Mesenchymal stem cell (in vitro differentiated cells and primary cell): ENCODE measurements around the gene CA11.

Experiments
- DNase-seq: peaks from one replicate; pipeline ENCODE4 v3.0.0-alpha.2; 2013
- H2AFZ ChIP-seq: one replicate; pipeline ENCODE4 v1.6.1; 2013; ENCODE audit warnings: low read depth, mild to moderate bottlenecking, control low read depth, inconsistent platforms, low read length, moderate library complexity
- H2AK5ac ChIP-seq: 2 replicates; pipeline ENCODE4 v1.6.1; 2013; ENCODE audit warnings: low read length, moderate library complexity, mild to moderate bottlenecking, inconsistent platforms; ENCODE audit not compliant: severe bottlenecking
- H2BK120ac ChIP-seq: one replicate; pipeline ENCODE4 v1.6.1; 2013; ENCODE audit warnings: low read depth, mild to moderate bottlenecking, inconsistent platforms, low read length, moderate library complexity
- H2BK12ac ChIP-seq, 2 experiments: one replicate each; pipeline ENCODE4 v1.6.1; 2013; ENCODE audit warnings: inconsistent platforms in 2 of 2, low read length in 2 of 2, mild to moderate bottlenecking in 2 of 2, moderate library complexity in 2 of 2, control low read depth in 1 of 2
- H2BK15ac ChIP-seq: one replicate; pipeline ENCODE4 v1.6.1; 2013; ENCODE audit warnings: mild to moderate bottlenecking, low read depth, inconsistent platforms; ENCODE audit not compliant: poor library complexity, severe bottlenecking
- H2BK5ac ChIP-seq: 2 replicates; pipeline ENCODE4 v1.6.1; 2013; ENCODE audit warnings: low read depth, mild to moderate bottlenecking, low read length, control low read depth, inconsistent platforms; ENCODE audit not compliant: poor library complexity, severe bottlenecking
- H3K14ac ChIP-seq, 2 experiments: one replicate each; pipeline ENCODE4 v1.6.1; 2013; ENCODE audit warnings: inconsistent platforms in 2 of 2, low read length in 2 of 2, control low read depth in 1 of 2, mild to moderate bottlenecking in 1 of 2, moderate library complexity in 1 of 2
- H3K18ac ChIP-seq, 2 experiments: one replicate each; pipeline ENCODE4 v1.6.1; 2013; ENCODE audit warnings: inconsistent platforms in 2 of 2, low read length in 2 of 2, control low read depth in 1 of 2, low read depth in 1 of 2, mild to moderate bottlenecking in 1 of 2
- H3K23ac ChIP-seq, 2 experiments: one replicate each; pipeline ENCODE4 v1.6.1; 2013; ENCODE audit warnings: inconsistent platforms in 2 of 2, low read length in 2 of 2, mild to moderate bottlenecking in 2 of 2, moderate library complexity in 2 of 2, control low read depth in 1 of 2
- H3K27ac ChIP-seq: 2 replicates; pipeline ENCODE4 v1.5.1; 2013; ENCODE audit warnings: mild to moderate bottlenecking, moderate library complexity, low read length, control low read depth, inconsistent platforms; ENCODE audit not compliant: poor library complexity, severe bottlenecking
- H3K27me3 ChIP-seq, 2 experiments: 2 replicates each; pipeline versions ENCODE4 v1.6.1 to v1.7.0; 2013; ENCODE audit warnings: low read length in 2 of 2, mild to moderate bottlenecking in 2 of 2, moderate library complexity in 2 of 2, control low read depth in 1 of 2, inconsistent platforms in 1 of 2; ENCODE audit not compliant: control insufficient read depth in 1 of 2, insufficient read depth in 1 of 2
- H3K36me3 ChIP-seq, 2 experiments: 2 replicates each; pipeline versions ENCODE4 v1.6.1 to v1.7.0; 2013; ENCODE audit warnings: low read length in 2 of 2, control low read depth in 1 of 2, inconsistent platforms in 1 of 2, low read depth in 1 of 2, mild to moderate bottlenecking in 1 of 2; ENCODE audit not compliant: insufficient read depth in 2 of 2, control insufficient read depth in 1 of 2
- H3K4ac ChIP-seq, 2 experiments: one replicate each; pipeline ENCODE4 v1.6.1; 2013; ENCODE audit warnings: inconsistent platforms in 2 of 2, low read length in 2 of 2, mild to moderate bottlenecking in 2 of 2, moderate library complexity in 2 of 2, control low read depth in 1 of 2, low read depth in 1 of 2
- H3K4me1 ChIP-seq: 2 replicates; pipeline ENCODE4 v1.6.1; 2013; ENCODE audit warnings: low read depth, low read length, control low read depth; ENCODE audit not compliant: control insufficient read depth, insufficient read depth
- H3K4me2 ChIP-seq: 2 replicates; pipeline ENCODE4 v1.6.1; 2013; ENCODE audit warnings: low read length, mild to moderate bottlenecking, inconsistent platforms; ENCODE audit not compliant: poor library complexity, severe bottlenecking
- H3K4me3 ChIP-seq, 2 experiments: 2 replicates each; pipeline versions ENCODE4 v1.5.1 to v1.7.0; 2013; ENCODE audit warnings: low read length in 2 of 2, mild to moderate bottlenecking in 2 of 2, control low read depth in 1 of 2, low read depth in 1 of 2; ENCODE audit not compliant: insufficient read depth in 1 of 2
- H3K79me1 ChIP-seq: replicated peaks from 2 replicates; pipeline ENCODE4 v1.6.1; 2013; ENCODE audit warnings: mild to moderate bottlenecking, control low read depth, low read length, inconsistent platforms; ENCODE audit not compliant: poor library complexity, severe bottlenecking
- H3K9ac ChIP-seq: 2 replicates; pipeline ENCODE4 v1.7.0; 2013; ENCODE audit warnings: mild to moderate bottlenecking, low read length, moderate library complexity
- H3K9me3 ChIP-seq: 2 replicates; pipeline ENCODE4 v1.7.0; 2013; ENCODE audit warnings: mild to moderate bottlenecking, low read length; ENCODE audit not compliant: control insufficient read depth
- H4K8ac ChIP-seq: one replicate; pipeline ENCODE4 v1.6.1; 2013; ENCODE audit warnings: inconsistent platforms, mild to moderate bottlenecking, low read length, moderate library complexity
- H4K91ac ChIP-seq: one replicate; pipeline ENCODE4 v1.6.1; 2013; ENCODE audit warnings: mild to moderate bottlenecking, low read length, inconsistent platforms
- WGBS: methylation state at CpG from one replicate; pipeline ENCODE4 v1.1.7; 2013; ENCODE audit warnings: mixed read lengths; 5-methylcytosine and 5-hydroxymethylcytosine counted together

The CA11 gene

DNA sequence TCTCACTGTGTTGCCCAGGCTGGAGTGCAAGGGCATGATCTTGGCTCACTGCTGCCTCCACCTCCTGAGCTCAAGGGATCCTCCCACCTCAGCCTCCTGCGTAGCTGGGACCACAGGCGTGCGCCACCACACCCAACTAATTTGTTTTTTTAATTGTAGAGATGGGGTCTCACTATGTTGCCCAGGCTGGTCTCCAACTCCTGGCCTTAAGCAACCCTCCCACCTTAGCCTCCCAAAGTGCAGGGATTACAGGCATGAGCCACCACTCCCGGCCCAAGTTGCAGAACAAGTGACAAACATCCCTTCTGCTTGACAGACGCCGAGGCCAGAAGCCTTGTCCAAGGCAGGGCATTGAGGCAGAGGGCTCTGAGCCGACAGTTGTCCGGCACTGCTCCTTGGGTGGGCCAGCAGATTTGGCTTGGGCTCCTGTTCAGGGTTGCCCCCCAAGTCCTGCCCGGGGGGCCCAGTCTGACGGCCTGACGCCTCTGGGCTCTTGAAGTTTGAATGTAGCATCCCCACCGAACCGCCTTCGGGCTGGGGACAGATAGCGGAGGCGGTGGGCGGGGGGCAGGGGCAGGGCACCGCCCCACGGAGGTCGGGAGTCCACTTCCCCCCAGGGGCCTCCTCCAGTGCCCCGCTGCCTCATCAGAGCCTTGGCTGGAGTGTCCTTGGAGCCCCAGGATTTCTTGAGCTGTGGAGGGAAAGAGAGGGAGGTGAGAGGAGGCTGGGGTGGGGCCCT, 45.1 kb downstream of the CA11 start:
- Histone ChIP-seq H3K4me3 (no peak overlapping the region), H3K27ac (no peak overlapping the region)
- 88% methylated on average over 18 of the region's 21 CpGs for WGBS

DNA sequence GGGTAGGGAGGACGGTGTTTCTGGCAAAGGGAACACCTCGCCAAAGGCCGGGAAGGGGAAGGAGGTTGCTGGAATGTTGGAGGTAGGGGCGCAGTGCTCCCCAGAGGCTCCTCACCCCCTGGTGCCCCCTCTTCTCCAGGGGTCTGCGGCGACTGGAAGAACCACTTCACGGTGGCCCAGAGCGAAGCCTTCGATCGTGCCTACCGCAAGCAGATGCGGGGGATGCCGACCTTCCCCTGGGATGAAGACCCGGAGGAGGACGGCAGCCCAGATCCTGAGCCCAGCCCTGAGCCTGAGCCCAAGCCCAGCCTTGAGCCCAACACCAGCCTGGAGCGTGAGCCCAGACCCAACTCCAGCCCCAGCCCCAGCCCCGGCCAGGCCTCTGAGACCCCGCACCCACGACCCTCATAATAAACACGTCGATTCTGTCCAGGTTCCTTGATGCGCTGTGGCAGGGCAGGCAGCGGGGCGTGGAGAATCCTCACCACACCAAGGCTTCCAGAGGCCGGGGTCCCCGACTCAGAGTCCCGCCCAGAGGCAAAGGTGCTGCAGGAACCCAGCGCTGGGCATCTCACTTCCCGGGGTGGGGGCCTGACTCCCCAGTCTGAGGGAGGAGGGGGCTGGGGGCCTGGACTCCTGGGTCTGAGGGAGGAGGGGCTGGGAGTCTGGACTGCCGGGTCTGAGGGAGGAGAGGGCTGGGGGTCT, 46.8 kb downstream of the CA11 start:
- H3K27ac ChIP-seq = no peak overlapping the region
- peaks cover 6% of the 10 kb centered on the region for H3K4me1 ChIP-seq
- H2AK5ac ChIP-seq = no peak overlapping the region
- no peak overlapping the region for H4K8ac ChIP-seq
- no peak overlapping the region for H4K91ac ChIP-seq
- H3K14ac ChIP-seq = no peak overlapping the region
- H3K4ac ChIP-seq = no peak overlapping the region
- H2BK15ac ChIP-seq = no peak overlapping the region
- no peaks in the 10 kb centered on the region for H3K9me3 ChIP-seq
- no peaks in the 10 kb centered on the region for H3K79me1 ChIP-seq
- H2BK120ac ChIP-seq = no peak overlapping the region
- no peak for DNase-seq
- no peak overlapping the region for H2BK12ac ChIP-seq
- H3K4me3 ChIP-seq = no peak overlapping the region
- no peak overlapping the region for H2BK5ac ChIP-seq
- H3K27me3 ChIP-seq = peaks cover 6 to 17% of the 10 kb centered on the region in 2 experiments
- H3K36me3 ChIP-seq = peaks cover 0 to 4% of the 10 kb centered on the region in 2 experiments
- no peak overlapping the region for H2AFZ ChIP-seq
- H3K9ac ChIP-seq = no peak overlapping the region
- WGBS = 84% methylated on average over 30 of the region's 30 CpGs
- no peak overlapping the region for H3K4me2 ChIP-seq
- no peak overlapping the region for H3K23ac ChIP-seq
- H3K18ac ChIP-seq = no peak overlapping the region

More for the DNA sequence above, 45.1 kb downstream of the CA11 start:
- Histone ChIP-seq H2BK120ac (no peak overlapping the region), H3K79me1 (no peaks in the 10 kb centered on the region), H3K4me1 (peaks cover 6% of the 10 kb centered on the region), H3K27me3 (peaks cover 6 to 17% of the 10 kb centered on the region in 2 experiments), H2BK12ac (no peak overlapping the region), H3K9ac (no peak overlapping the region), H3K36me3 (peaks cover 0 to 4% of the 10 kb centered on the region in 2 experiments), H3K4me2 (no peak overlapping the region), H3K14ac (no peak overlapping the region), H4K91ac (no peak overlapping the region), H3K9me3 (no peaks in the 10 kb centered on the region), H2BK5ac (no peak overlapping the region), H2AFZ (no peak overlapping the region), H3K18ac (no peak overlapping the region), H2BK15ac (no peak overlapping the region), H3K4ac (no peak overlapping the region), H4K8ac (no peak overlapping the region), H2AK5ac (no peak overlapping the region), H3K23ac (no peak overlapping the region)
- no peak for DNase-seq

DNA sequence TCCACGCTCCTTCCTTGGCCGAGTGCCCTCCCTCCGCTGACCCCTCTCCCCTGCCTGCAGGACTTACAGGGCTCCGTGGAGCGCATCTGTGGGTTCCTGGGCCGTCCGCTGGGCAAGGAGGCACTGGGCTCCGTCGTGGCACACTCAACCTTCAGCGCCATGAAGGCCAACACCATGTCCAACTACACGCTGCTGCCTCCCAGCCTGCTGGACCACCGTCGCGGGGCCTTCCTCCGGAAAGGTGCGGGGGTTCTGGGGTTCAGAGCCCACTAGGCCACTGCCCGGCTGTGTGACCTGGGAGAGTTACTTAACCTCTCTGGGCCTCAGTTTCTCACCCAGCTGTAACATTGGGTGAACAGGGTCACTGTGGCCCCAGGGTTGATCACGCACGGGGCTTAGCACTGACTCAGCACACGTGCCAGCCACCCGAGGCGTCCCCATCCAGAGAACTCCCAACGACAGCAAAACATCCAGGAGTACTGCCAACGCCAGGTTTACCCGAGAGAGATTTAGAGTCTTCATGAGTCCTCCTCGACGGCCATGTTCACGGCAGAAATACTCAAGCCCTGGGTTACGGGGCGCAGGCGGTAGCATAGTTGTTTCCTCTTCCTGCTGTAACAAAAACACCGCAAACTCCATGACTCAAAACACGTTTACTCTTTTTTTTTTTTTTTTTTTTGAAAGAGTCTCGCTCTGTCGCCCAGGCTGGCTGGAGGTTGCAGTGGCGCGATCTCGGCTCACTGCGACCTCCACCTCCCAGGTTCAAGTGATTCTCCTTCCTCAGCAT, 49.1 kb downstream of the CA11 start:
- Histone ChIP-seq H3K14ac (no peak overlapping the region), H2BK15ac (no peak overlapping the region), H3K4me1 (peaks cover 6% of the 10 kb centered on the region), H2BK120ac (no peak overlapping the region), H3K27me3 (peaks cover 6 to 17% of the 10 kb centered on the region in 2 experiments), H3K4me3 (no peak overlapping the region), H3K79me1 (no peaks in the 10 kb centered on the region), H2AK5ac (no peak overlapping the region), H3K9ac (no peak overlapping the region), H4K8ac (no peak overlapping the region), H3K9me3 (no peaks in the 10 kb centered on the region), H3K36me3 (no peaks in the 10 kb centered on the region), H2BK5ac (no peak overlapping the region), H3K23ac (no peak overlapping the region), H4K91ac (no peak overlapping the region), H2BK12ac (no peak overlapping the region), H3K18ac (no peak overlapping the region), H3K27ac (no peak overlapping the region), H3K4me2 (no peak overlapping the region), H2AFZ (no peak overlapping the region), H3K4ac (no peak overlapping the region)
- no peak for DNase-seq
- 91% methylated on average over 33 of the region's 39 CpGs for WGBS

DNA sequence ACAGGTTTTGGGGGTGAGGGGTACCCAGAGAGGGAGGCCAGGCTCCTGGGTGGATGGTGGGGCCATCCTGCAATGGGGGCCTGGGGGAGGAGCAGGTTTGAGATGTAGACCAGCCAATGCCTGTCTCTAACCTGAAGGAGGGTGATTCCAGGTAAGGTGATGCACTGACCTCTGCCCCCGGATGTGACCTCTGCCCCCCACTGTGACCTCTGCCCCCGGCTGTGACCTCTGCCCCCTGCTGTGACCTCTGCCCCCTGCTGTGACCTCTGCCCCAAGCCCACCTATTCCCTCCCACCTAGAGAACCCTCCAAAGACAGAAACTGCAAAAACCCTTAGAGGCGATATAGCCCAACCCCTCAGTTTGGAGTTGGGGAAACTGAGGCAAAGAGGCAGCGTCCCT, 49.8 kb downstream of the CA11 start:
- Histone ChIP-seq H3K9ac (no peak overlapping the region), H3K4ac (no peak overlapping the region), H3K27me3 (peaks cover 6 to 17% of the 10 kb centered on the region in 2 experiments), H3K18ac (no peak overlapping the region), H2BK120ac (no peak overlapping the region), H2BK12ac (no peak overlapping the region), H2AFZ (no peak overlapping the region), H3K4me1 (peaks cover 6% of the 10 kb centered on the region), H2BK5ac (no peak overlapping the region), H3K4me2 (no peak overlapping the region), H4K8ac (no peak overlapping the region), H3K36me3 (no peaks in the 10 kb centered on the region), H3K14ac (no peak overlapping the region), H3K9me3 (no peaks in the 10 kb centered on the region), H2AK5ac (no peak overlapping the region), H3K79me1 (no peaks in the 10 kb centered on the region), H2BK15ac (no peak overlapping the region), H4K91ac (no peak overlapping the region), H3K4me3 (no peak overlapping the region), H3K23ac (no peak overlapping the region), H3K27ac (no peak overlapping the region)
- WGBS = 98% methylated on average over 2 of the region's 4 CpGs
- DNase-seq = no peak
